Mesendoderm (in vitro differentiated cells): ENCODE measurements around the gene AFAP1.
A peak's percentile ranks its signal among the peaks of the same experiment; 100 is the strongest.

Experiments
- DNase-seq: peaks from one replicate; pipeline ENCODE4 v3.0.0; 2013
- H2AK5ac ChIP-seq: 2 replicates; pipeline ENCODE4 v1.6.1; 2013; ENCODE audit warnings: low read length, inconsistent platforms
- H2BK120ac ChIP-seq: 2 replicates; pipeline ENCODE4 v1.6.1; 2013; ENCODE audit warnings: low read depth, mild to moderate bottlenecking, low read length, moderate library complexity, mixed read lengths
- H2BK15ac ChIP-seq: replicated peaks from 2 replicates; pipeline ENCODE4 v1.6.1; 2013; ENCODE audit warnings: low read depth, mild to moderate bottlenecking, moderate library complexity
- H2BK5ac ChIP-seq: 2 replicates; pipeline ENCODE4 v1.6.1; 2013; ENCODE audit warnings: low read length, inconsistent platforms
- H3K18ac ChIP-seq: 2 replicates; pipeline ENCODE4 v1.6.1; 2013; ENCODE audit warnings: mild to moderate bottlenecking, low read length, mixed read lengths
- H3K23ac ChIP-seq: one replicate; pipeline ENCODE4 v1.6.1; 2013; ENCODE audit warnings: low read length
- H3K27ac ChIP-seq: 2 replicates; pipeline ENCODE4 v1.5.1; 2013; ENCODE audit warnings: low read depth, mild to moderate bottlenecking, inconsistent platforms, low read length, moderate library complexity
- H3K27me3 ChIP-seq: 2 replicates; pipeline ENCODE4 v1.6.1; 2013; ENCODE audit warnings: low read length, control low read depth, mild to moderate bottlenecking, inconsistent platforms; ENCODE audit not compliant: insufficient read depth, poor library complexity
- H3K36me3 ChIP-seq: 2 replicates; pipeline ENCODE4 v1.6.1; 2013; ENCODE audit warnings: low read length, inconsistent platforms; ENCODE audit not compliant: control insufficient read depth, insufficient read depth
- H3K4ac ChIP-seq: one replicate; pipeline ENCODE4 v1.6.1; 2013; ENCODE audit warnings: low read depth, mild to moderate bottlenecking, low read length, moderate library complexity
- H3K4me1 ChIP-seq: 2 replicates; pipeline ENCODE4 v1.6.1; 2013; ENCODE audit warnings: low read depth, low read length, inconsistent platforms; ENCODE audit not compliant: control insufficient read depth
- H3K4me2 ChIP-seq: 2 replicates; pipeline ENCODE4 v1.6.1; 2013; ENCODE audit warnings: low read length
- H3K4me3 ChIP-seq: 2 replicates; pipeline ENCODE4 v1.5.1; 2013; ENCODE audit warnings: mild to moderate bottlenecking, low read length
- H3K56ac ChIP-seq: one replicate; pipeline ENCODE4 v1.6.1; 2013; ENCODE audit warnings: low read length
- H3K79me1 ChIP-seq: 2 replicates; pipeline ENCODE4 v1.6.1; 2013; ENCODE audit warnings: low read length, inconsistent platforms
- H3K79me2 ChIP-seq: 2 replicates; pipeline ENCODE4 v1.6.1; 2013; ENCODE audit warnings: mild to moderate bottlenecking, low read length; ENCODE audit not compliant: control insufficient read depth, insufficient read depth
- H3K9ac ChIP-seq: 2 replicates; pipeline ENCODE4 v1.6.1; 2013; ENCODE audit warnings: low read length, inconsistent platforms
- H4K5ac ChIP-seq: one replicate; pipeline ENCODE4 v1.6.1; 2013; ENCODE audit warnings: low read length
- H4K8ac ChIP-seq: one replicate; pipeline ENCODE4 v1.6.1; 2013; ENCODE audit warnings: low read depth, mild to moderate bottlenecking, control low read depth, low read length, moderate library complexity
- WGBS: extraction: QIAGEN DNeasy Blood & Tissue Kit; methylation state at CpG from one replicate; pipeline ENCODE4 v1.1.7; 2013; ENCODE audit warnings: low lambda C conversion rate, missing lambda C conversion rate; ENCODE audit not compliant: insufficient coverage; ENCODE audit errors: extremely low coverage; 5-methylcytosine and 5-hydroxymethylcytosine counted together

AFAP1 gene

GRCh38 chr4:7772711-7773385 lies 166.8 kb downstream of the AFAP1 start:
- H3K79me2 ChIP-seq, result no peaks in the 10 kb centered on the region
- no peak overlapping the region for H4K8ac ChIP-seq
- no peak overlapping the region for H3K4me3 ChIP-seq
- no peak overlapping the region for H3K4me2 ChIP-seq
- no peak overlapping the region for H2AK5ac ChIP-seq
- no CpG with 5 or more reads among the region's 31 CpGs for WGBS
- peaks cover 12% of the 10 kb centered on the region for H3K36me3 ChIP-seq
- no peak overlapping the region for H3K9ac ChIP-seq
- no peak overlapping the region for H2BK5ac ChIP-seq
- H3K27ac ChIP-seq, result no peak overlapping the region
- H4K5ac ChIP-seq, result no peak overlapping the region
- no peak overlapping the region for H2BK15ac ChIP-seq
- peak; percentile 32 for DNase-seq
- H3K18ac ChIP-seq, result no peak overlapping the region
- no peak overlapping the region for H3K23ac ChIP-seq
- no peaks in the 10 kb centered on the region for H3K79me1 ChIP-seq
- no peaks in the 10 kb centered on the region for H3K4me1 ChIP-seq
- H3K27me3 ChIP-seq, result no peaks in the 10 kb centered on the region
- H3K56ac ChIP-seq, result no peak overlapping the region
- no peak overlapping the region for H3K4ac ChIP-seq
- H2BK120ac ChIP-seq, result no peak overlapping the region

- Histone ChIP-seq H2AK5ac (no peak overlapping the region), H3K27me3 (no peaks in the 10 kb centered on the region), H2BK120ac (no peak overlapping the region), H3K56ac (no peak overlapping the region), H3K36me3 (peaks cover 15% of the 10 kb centered on the region), H2BK5ac (no peak overlapping the region), H3K23ac (no peak overlapping the region), H3K79me2 (no peaks in the 10 kb centered on the region), H3K79me1 (no peaks in the 10 kb centered on the region), H4K8ac (no peak overlapping the region), H3K9ac (no peak overlapping the region), H3K4me2 (no peak overlapping the region), H3K4me3 (no peak overlapping the region), H3K27ac (no peak overlapping the region), H4K5ac (no peak overlapping the region), H3K4me1 (no peaks in the 10 kb centered on the region), H3K18ac (no peak overlapping the region), H2BK15ac (no peak overlapping the region), H3K4ac (no peak overlapping the region)
- no CpG with 5 or more reads among the region's 26 CpGs for WGBS
- no peak for DNase-seq
Observed at GRCh38 chr4:7771541-7772507, 167.8 kb downstream of the AFAP1 start.

- DNase-seq, result no peak
- no CpG with 5 or more reads among the region's 6 CpGs for WGBS
- H3K79me1 ChIP-seq, result no peaks in the 10 kb centered on the region
- no peak overlapping the region for H3K23ac ChIP-seq
- no peak overlapping the region for H2BK120ac ChIP-seq
- H2BK5ac ChIP-seq, result no peak overlapping the region
- no peak overlapping the region for H3K4me2 ChIP-seq
- no peak overlapping the region for H3K18ac ChIP-seq
- H3K79me2 ChIP-seq, result no peaks in the 10 kb centered on the region
- H4K5ac ChIP-seq, result no peak overlapping the region
- H3K4ac ChIP-seq, result no peak overlapping the region
- no peak overlapping the region for H4K8ac ChIP-seq
- no peak overlapping the region for H2AK5ac ChIP-seq
- H3K36me3 ChIP-seq, result peaks cover 15% of the 10 kb centered on the region
- no peaks in the 10 kb centered on the region for H3K27me3 ChIP-seq
- no peak overlapping the region for H2BK15ac ChIP-seq
- no peak overlapping the region for H3K4me3 ChIP-seq
- H3K4me1 ChIP-seq, result no peaks in the 10 kb centered on the region
- no peak overlapping the region for H3K56ac ChIP-seq
- no peak overlapping the region for H3K9ac ChIP-seq
- no peak overlapping the region for H3K27ac ChIP-seq
Observed at GRCh38 chr4:7771056-7771455, 168.6 kb downstream of the AFAP1 start.

GRCh38 chr4:7770224-7771050 lies 169.2 kb downstream of the AFAP1 start:
- Histone ChIP-seq H3K4me1 (no peaks in the 10 kb centered on the region), H4K8ac (no peak overlapping the region), H3K18ac (no peak overlapping the region), H2BK120ac (no peak overlapping the region), H2AK5ac (no peak overlapping the region), H3K4me2 (no peak overlapping the region), H3K79me1 (no peaks in the 10 kb centered on the region), H2BK5ac (no peak overlapping the region), H2BK15ac (no peak overlapping the region), H3K9ac (no peak overlapping the region), H3K27me3 (no peaks in the 10 kb centered on the region), H3K56ac (no peak overlapping the region), H3K4ac (no peak overlapping the region), H3K36me3 (peaks cover 14% of the 10 kb centered on the region), H3K27ac (no peak overlapping the region), H4K5ac (no peak overlapping the region), H3K23ac (no peak overlapping the region), H3K4me3 (no peak overlapping the region), H3K79me2 (no peaks in the 10 kb centered on the region)
- DNase-seq, result peak; percentile 49
- WGBS, result no CpG with 5 or more reads among the region's 13 CpGs

GRCh38 chr4:7769396-7770223 lies 170.1 kb downstream of the AFAP1 start:
- H3K9ac ChIP-seq, result no peak overlapping the region
- peaks cover 12% of the 10 kb centered on the region for H3K36me3 ChIP-seq
- no peak overlapping the region for H2AK5ac ChIP-seq
- no peaks in the 10 kb centered on the region for H3K79me2 ChIP-seq
- no peaks in the 10 kb centered on the region for H3K27me3 ChIP-seq
- no peak overlapping the region for H3K4me3 ChIP-seq
- no peak overlapping the region for H2BK5ac ChIP-seq
- no peak overlapping the region for H4K8ac ChIP-seq
- no peak overlapping the region for H3K4ac ChIP-seq
- H3K4me2 ChIP-seq, result no peak overlapping the region
- H3K23ac ChIP-seq, result no peak overlapping the region
- H3K18ac ChIP-seq, result no peak overlapping the region
- no CpG with 5 or more reads among the region's 20 CpGs for WGBS
- no peak overlapping the region for H3K27ac ChIP-seq
- H2BK120ac ChIP-seq, result no peak overlapping the region
- DNase-seq, result no peak
- no peak overlapping the region for H4K5ac ChIP-seq
- H3K4me1 ChIP-seq, result no peaks in the 10 kb centered on the region
- no peak overlapping the region for H3K56ac ChIP-seq
- H2BK15ac ChIP-seq, result no peak overlapping the region
- no peaks in the 10 kb centered on the region for H3K79me1 ChIP-seq
